Measurements from ENCODE around the gene SYNDIG1. TPM values are rescaled to one million over a fixed set of nuclear protein-coding genes. Genes with fewer than 3 reads are reported as not detected.

Gene SYNDIG1
- total RNA-seq, 1 experiment from 2014 or later: 17.9 TPM

DNA sequence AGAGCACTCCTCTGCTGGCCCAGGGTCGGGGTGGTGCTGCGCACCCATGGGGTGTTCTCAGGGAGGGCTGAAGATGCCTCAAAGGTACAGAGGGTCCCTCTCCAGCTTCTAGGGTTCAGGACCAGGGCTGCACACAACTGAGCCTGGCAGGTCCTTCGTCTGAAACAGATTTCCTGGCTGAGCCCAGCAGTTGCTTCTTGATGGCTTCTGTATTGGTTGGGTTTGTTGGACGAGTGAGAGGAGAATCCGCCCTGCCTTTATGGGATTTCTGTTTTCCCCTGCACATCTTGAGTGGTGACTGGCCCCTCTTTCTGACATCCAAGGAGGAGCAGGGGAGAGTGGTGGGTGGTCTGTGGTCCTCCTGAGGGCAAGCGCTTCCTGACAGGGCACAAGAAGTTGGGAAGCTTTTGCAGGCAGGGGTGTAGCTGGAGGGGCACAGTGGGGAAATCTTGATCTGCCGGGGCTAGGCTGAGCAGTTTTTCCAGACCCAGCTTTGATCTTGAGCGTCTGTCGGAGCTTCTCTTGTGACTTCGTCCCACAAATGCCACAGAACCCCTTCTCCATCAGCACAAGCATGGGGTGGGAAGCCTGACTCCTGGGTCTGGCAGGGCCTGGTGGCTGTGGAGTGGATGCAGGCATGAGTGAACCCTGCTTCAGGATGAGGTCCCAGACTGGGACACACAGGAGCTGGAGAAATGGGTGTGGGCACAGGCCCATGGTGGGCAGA lies 116.5 kb downstream of the SYNDIG1 start:
- no peak for TF ChIP-seq EZH2 (IDR thresholded peaks at IDR 0.05; ENCODE audit: borderline replicate concordance, low read depth, low read length, poor library complexity, severe bottlenecking)
- TF ChIP-seq, protein P1, sequence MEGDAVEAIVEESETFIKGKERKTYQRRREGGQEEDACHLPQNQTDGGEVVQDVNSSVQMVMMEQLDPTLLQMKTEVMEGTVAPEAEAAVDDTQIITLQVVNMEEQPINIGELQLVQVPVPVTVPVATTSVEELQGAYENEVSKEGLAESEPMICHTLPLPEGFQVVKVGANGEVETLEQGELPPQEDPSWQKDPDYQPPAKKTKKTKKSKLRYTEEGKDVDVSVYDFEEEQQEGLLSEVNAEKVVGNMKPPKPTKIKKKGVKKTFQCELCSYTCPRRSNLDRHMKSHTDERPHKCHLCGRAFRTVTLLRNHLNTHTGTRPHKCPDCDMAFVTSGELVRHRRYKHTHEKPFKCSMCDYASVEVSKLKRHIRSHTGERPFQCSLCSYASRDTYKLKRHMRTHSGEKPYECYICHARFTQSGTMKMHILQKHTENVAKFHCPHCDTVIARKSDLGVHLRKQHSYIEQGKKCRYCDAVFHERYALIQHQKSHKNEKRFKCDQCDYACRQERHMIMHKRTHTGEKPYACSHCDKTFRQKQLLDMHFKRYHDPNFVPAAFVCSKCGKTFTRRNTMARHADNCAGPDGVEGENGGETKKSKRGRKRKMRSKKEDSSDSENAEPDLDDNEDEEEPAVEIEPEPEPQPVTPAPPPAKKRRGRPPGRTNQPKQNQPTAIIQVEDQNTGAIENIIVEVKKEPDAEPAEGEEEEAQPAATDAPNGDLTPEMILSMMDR (conservative IDR thresholded peaks at IDR 0.05; ENCODE audit: low read depth, low read length): no peak
- Histone ChIP-seq H3K9me3 (ENCODE audit: low read depth, low read length, poor library complexity, severe bottlenecking) (no peaks in the 10 kb centered on the region), H3K36me3 (ENCODE audit: insufficient read depth, low read length, poor library complexity, severe bottlenecking) (no peaks in the 10 kb centered on the region), H3K4me1 (ENCODE audit: insufficient read depth, low read length, poor library complexity, severe bottlenecking) (peaks cover 3% of the 10 kb centered on the region), H3K27ac (ENCODE audit: low read depth, low read length, poor library complexity, severe bottlenecking) (no peak overlapping the region), H3K27me3 (replicated peaks; ENCODE audit: insufficient read depth, low read depth, low read length, poor library complexity) (no peaks in the 10 kb centered on the region), H3K4me3 (ENCODE audit: low read depth, low read length, poor library complexity, severe bottlenecking) (no peak overlapping the region)
- BruUV-seq (replicated peaks): no TSS peak
- intact Hi-C loops (cut with micrococcal nuclease; ENCODE audit: unreplicated experiment): no loop called here
- CTCF ChIA-PET: no interaction called here
- POLR2A ChIA-PET (ENCODE audit: low non-redundant PET): no interaction called here
- DNase-seq (ENCODE audit: low spot score): no peak

DNA sequence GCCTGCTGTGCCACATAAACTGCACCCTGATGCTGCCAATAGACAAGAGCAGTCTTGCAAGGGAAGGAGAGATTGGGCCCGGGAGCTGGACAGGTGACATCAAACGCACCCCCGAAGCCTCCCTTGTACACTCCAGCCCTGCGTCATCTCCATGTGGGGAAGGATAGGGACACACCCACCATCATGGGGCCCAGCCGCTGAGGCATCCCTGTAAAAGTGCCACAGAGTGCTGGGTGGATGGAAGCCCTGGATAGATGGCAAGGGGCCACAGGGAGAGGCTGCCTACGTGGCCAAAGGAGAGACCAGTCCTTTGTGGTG lies 117.1 kb downstream of the SYNDIG1 start:
- no peak for DNase-seq (ENCODE audit: low spot score)
- POLR2A ChIA-PET (ENCODE audit: low non-redundant PET): no interaction called here
- peaks cover 3% of the 10 kb centered on the region for H3K4me1 ChIP-seq (ENCODE audit: insufficient read depth, low read length, poor library complexity, severe bottlenecking)
- BruUV-seq (replicated peaks): no TSS peak
- H3K36me3 ChIP-seq (ENCODE audit: insufficient read depth, low read length, poor library complexity, severe bottlenecking): no peaks in the 10 kb centered on the region
- CTCF ChIA-PET: no interaction called here
- TF ChIP-seq, protein P1 (conservative IDR thresholded peaks at IDR 0.05; ENCODE audit: low read depth, low read length): no peak
- TF ChIP-seq EZH2 (IDR thresholded peaks at IDR 0.05; ENCODE audit: borderline replicate concordance, low read depth, low read length, poor library complexity, severe bottlenecking): no peak
- intact Hi-C loops (cut with micrococcal nuclease; ENCODE audit: unreplicated experiment): no loop called here
- no peak overlapping the region for H3K27ac ChIP-seq (ENCODE audit: low read depth, low read length, poor library complexity, severe bottlenecking)
- no peaks in the 10 kb centered on the region for H3K9me3 ChIP-seq (ENCODE audit: low read depth, low read length, poor library complexity, severe bottlenecking)
- H3K4me3 ChIP-seq (ENCODE audit: low read depth, low read length, poor library complexity, severe bottlenecking): no peak overlapping the region
- no peaks in the 10 kb centered on the region for H3K27me3 ChIP-seq (replicated peaks; ENCODE audit: insufficient read depth, low read depth, low read length, poor library complexity)

DNA sequence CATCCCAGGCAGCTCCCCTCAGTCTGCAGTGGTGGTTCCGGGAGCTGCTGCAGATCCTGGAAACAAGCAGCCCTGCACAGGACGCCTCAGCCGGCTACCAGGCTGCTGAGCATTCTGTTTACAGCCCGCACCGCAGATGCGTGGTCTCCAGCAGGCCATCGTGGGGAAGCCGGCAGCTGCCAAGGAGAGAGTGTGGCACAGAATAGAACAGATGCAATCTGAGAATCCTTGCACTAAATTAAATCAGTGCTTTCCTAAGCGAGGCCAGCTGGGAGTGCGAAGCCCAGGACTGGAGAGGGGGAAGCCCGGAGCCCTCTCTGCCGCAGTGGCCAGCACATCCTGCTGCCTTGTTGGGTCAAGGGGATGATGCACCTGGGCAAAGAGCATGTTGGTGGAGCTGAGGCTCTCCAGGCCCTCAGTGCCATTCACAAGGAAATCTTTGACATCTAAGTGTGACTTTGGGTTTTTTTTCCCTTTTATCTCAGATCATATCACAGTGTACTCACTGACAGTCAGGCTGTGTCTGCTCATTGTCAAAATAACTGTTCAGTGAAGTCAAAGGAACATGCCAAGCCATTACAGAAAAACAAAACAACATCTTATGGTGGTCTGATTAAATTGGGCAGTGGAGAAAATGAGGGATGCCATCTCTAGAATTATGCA lies 118.1 kb downstream of the SYNDIG1 start:
- DNase-seq (ENCODE audit: low spot score): no peak
- H3K27me3 ChIP-seq (replicated peaks; ENCODE audit: insufficient read depth, low read depth, low read length, poor library complexity): no peaks in the 10 kb centered on the region
- TF ChIP-seq, protein P1 (conservative IDR thresholded peaks at IDR 0.05; ENCODE audit: low read depth, low read length): no peak
- TF ChIP-seq EZH2 (IDR thresholded peaks at IDR 0.05; ENCODE audit: borderline replicate concordance, low read depth, low read length, poor library complexity, severe bottlenecking): no peak
- no TSS peak for BruUV-seq (replicated peaks)
- intact Hi-C loops (cut with micrococcal nuclease; ENCODE audit: unreplicated experiment): no loop called here
- no peaks in the 10 kb centered on the region for H3K9me3 ChIP-seq (ENCODE audit: low read depth, low read length, poor library complexity, severe bottlenecking)
- peaks cover 3% of the 10 kb centered on the region for H3K4me1 ChIP-seq (ENCODE audit: insufficient read depth, low read length, poor library complexity, severe bottlenecking)
- POLR2A ChIA-PET (ENCODE audit: low non-redundant PET): no interaction called here
- no peak overlapping the region for H3K4me3 ChIP-seq (ENCODE audit: low read depth, low read length, poor library complexity, severe bottlenecking)
- CTCF ChIA-PET: no interaction called here
- H3K36me3 ChIP-seq (ENCODE audit: insufficient read depth, low read length, poor library complexity, severe bottlenecking): no peaks in the 10 kb centered on the region
- no peak overlapping the region for H3K27ac ChIP-seq (ENCODE audit: low read depth, low read length, poor library complexity, severe bottlenecking)

All from A673 (cell line).